ENCODE results near the gene NXPE1.
"Not testable (repeated sequence)": the region's sequence is repeated elsewhere in the genome, so short reads cannot be mapped to it uniquely, and the experiment has no call there.

NXPE1 gene

DNA sequence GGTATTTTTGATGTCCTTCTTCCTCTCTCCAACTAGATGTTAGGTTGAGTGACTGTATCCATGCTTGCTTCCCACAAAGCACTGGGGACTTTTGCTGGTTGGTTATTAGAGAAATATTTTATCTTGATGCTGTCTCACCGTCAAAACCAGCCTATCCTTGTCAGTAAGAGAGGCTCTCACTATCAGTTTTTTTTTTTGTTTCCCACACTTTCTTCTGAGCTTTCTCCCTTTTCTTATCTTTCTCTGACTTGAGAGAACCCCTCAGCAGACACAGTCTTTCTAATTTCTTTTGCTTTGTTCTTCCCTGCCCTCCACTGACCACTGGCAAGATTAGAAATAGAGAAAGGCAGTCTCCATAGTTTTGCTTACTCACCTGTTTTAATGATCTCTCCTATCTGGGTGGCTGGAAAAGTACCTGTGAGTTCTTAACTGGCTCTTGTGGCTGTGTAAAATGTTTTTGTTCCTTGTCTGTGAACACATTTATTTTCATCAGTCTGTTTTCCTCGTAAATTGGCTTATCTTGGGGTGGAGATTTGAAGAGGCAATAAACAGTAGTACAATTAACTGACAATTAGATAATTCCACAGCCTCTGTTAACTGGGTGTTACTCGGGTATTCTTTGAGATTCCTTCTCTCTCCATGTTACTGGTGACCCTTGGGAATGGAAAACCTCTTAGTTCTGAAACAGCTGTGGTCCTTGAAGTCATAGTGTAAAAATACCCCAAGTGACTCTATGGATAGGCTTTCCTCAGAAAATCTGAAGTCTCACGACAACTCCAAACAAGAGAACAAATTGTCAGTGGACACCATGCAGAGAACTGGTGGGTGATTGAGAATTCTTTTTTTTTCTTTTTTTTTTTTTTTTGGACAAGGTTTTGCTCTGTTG is at the start of gene NXPE1:
TSS of gene NXPE1 (minus strand) at position 457 of the 886 bp plus-strand sequence. CDS start 8,680 bp downstream, outside the sequence.
- no peak for DNase-seq (ENCODE audit: low read depth in 2 of 2)

DNA sequence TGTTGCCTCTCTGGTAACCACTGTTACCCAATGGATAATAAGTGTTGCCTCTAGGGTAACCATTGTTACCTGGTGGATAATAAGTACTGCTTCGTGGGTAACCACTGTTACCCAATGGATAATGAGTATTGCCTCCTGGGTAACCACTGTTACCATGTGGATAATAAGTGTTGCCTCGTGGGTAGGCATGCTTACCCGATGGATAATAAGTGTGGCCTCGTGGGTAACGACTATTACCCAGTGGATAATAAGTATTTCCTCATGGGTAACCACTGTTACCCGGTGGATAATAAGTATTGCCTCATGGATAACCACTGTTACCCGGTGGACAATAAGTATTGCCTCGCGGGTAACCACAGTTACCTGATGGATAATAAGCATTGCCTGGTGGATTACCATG is 49.7 kb upstream of the NXPE1 start:
- DNase-seq (ENCODE audit: low read depth in 2 of 2), result no peak

DNA sequence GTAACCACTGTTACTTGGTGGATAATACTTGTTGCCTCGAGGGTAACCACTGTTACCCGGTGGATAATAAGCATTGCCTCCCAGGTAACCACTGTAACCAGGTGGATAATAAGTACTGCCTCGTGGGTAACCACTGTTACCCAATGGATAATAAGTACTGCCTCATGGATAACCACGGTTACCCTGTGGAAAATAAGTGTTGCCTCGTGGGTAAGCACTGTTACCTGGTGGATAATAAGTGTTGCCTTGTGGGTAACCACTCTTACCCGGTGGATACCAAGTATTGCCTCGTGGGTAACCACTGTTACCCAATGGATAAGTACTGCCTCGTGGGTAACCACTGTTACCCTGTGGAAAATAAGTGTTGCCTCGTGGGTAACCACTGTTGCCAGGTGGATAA is 48.9 kb upstream of the NXPE1 start:
- not testable (repeated sequence) for DNase-seq (ENCODE audit: low read depth in 2 of 2)

DNA sequence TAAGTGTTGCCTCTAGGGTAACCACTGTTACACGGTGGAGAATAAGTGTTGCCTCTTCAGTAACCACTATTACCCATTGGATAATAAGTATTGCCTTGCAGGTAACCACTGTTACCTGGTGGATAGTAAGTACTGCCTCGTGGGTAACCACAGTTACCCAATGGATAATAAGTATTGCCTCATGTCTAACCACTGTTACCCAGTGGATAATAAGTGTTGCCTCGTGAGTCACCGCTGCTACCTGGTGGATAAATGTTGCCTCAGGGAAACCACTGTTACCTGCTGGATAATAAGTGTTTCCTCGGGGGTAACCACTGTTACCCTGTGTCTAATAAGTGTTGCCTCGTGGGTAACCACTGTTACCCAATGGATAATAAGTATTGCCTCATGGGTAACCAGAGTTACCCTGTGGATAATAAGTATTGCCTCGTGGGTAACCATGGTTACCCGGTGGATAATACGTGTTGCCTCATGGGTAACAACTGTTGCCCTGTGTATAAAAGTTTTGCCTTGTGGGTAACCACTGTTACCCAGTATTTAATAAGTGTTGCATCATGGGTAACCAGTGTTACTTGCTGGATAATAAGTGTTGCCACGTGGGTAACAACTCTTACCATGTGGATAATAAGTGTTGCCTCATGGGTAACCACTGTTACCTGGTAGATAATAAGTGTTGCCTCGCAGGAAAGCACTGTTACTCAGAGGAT is 48.2 kb upstream of the NXPE1 start:
- DNase-seq (ENCODE audit: low read depth in 2 of 2), result no peak

DNA sequence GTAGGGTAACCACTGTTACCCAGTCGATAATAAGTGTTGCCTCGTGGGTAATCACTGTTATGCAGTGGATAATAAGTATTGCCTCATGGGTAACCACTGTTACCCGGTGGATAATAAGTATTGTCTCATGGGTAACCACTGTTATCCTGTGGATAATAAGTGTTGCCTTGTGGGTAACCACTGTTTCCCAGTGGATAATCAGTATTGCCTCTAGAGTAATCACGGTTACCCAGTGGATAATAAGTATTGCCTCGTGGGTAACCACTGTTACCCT is 47.1 kb upstream of the NXPE1 start:
- DNase-seq (ENCODE audit: low read depth in 2 of 2), result not testable (repeated sequence)

DNA sequence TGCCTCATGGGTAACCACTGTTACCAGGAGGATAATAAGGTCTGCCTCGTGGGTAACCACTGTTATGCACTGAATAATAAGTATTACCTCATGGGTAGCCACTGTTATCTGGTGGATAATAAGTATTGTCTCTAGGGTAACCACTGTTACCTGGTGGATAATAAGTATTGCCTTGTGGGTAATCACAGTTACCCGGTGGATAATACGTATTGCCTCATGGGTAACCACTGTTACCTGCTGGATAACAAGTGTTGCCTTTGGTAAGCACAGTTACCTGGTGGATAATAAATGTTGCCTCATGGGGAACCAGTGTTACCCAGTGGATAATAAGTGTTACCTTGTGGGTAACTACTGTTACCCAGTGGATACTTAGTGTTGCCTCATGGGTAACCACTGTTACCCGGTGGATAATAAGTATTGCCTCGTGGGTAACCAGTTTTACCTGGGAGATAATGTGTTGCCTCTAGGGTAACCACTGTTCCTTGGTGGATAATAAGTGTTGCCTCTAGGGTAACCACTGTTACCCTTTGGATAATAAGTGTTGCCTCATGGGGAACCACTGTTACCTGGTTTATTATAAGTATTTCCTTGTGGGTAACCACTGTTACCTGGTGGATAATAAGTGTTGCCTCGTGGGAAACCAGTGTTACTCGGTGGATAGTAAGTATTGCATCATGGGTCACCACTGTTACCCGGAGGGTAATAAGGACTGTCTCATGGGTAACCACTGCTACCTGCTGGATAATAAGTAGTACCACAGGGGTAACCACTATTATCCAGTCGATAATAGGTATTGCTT is 46.5 kb upstream of the NXPE1 start:
- DNase-seq (ENCODE audit: low read depth in 2 of 2), result no peak

DNA sequence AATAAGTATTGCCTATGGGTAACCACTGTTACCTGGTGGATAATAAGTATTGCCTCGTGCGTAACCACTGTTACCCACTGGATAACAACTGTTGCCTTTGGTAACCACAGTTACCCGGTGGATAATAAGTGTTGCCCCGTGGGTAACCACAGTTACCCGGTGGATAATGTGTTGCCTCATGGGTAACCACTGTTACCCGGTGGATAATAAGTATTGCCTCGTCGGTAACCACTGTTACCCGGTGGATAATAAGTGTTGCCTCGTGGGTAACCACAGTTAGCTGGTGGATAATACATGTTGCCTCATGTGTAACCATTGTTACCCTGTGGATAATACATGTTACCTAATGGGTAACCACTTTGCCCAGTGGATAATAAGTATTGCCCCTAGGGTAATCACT is 45.7 kb upstream of the NXPE1 start:
- no peak for DNase-seq (ENCODE audit: low read depth in 2 of 2)

DNA sequence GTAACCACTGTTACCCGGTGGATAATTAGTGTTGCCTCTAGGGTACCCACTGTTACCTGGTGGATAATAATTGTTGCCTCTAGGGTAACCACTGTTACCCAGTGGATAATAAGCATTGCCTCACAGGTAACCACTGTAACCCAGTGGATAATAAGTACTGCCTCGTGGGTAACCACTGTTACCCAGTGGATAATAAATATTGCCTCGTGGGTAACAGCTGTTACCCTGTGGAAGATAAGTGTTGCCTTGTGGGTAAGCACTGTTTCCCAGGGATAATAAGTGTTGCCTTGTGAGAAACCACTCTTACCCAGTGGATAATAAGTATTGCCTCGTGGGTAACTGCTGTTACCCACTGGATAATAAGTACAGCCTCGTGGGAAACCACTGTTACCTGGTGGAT is 45.2 kb upstream of the NXPE1 start:
- DNase-seq (ENCODE audit: low read depth in 2 of 2), result no peak

DNA sequence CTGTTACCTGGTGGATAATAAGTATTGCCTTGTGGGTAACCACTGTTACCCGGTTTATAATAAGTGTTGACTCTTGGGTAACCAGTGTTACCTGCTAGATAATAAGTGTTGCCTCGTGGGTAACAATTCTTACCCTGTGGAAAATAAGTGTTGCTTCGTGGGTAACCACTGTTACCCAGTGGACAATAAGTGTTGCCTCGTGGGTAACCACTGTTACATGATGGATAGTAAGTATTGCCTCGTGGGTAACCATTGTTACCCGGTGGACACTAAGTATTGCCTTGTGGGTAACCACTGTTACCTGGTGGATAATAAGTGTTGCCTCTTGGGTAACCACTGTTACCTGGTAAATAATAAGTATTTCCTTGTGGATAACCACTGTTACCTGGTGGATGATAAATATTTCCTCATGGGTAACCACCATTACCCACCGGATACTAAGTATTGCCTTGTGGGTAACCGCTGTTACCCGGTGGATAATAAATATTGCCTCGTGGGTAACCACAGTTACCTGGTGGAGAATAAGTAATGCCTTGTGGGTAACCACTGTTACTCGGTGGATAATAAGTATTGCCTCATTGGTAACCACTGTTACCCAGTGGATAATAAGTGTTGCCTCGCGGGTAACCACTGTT is 44.6 kb upstream of the NXPE1 start:
- DNase-seq (ENCODE audit: low read depth in 2 of 2), result no peak

DNA sequence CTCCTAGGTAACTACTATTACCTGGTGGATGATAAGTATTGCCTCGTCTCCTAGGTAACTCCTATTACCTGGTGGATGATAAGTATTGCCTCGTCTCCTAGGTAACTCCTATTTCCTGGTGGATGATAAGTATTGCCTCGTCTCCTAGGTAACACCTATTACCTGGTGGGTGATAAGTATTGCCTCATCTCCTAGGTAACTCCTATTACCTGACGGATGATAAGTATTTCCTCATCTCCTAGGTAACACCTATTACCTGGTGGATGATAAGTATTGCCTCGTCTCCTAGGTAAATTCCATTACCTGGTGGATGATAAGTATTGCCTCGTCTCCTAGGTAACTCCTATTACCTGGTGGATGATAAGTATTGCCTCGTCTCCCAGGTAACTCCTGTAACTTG is 43.5 kb upstream of the NXPE1 start:
- DNase-seq (ENCODE audit: low read depth in 2 of 2), result not testable (repeated sequence)

DNA sequence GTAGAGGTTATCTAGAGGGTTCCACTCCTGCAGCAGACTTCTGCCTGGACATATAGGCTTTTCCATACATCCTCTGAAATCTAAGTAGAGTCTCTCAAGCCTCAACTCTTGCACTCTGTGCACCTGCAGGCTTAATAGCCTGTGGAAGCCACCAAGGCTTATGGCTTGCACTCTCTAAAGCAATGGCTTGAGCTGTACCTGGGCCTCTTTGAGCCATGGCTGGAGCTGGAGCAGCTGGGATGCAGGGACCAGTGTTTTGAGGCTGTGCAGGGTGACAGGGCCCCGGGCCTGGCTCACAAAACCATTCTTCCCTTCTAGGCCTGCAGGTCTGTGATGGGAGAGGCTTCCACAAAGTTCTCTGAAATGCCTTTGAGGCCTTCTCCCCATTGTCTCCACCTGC is 38.8 kb upstream of the NXPE1 start:
- DNase-seq (ENCODE audit: low read depth in 2 of 2), result no peak

DNA sequence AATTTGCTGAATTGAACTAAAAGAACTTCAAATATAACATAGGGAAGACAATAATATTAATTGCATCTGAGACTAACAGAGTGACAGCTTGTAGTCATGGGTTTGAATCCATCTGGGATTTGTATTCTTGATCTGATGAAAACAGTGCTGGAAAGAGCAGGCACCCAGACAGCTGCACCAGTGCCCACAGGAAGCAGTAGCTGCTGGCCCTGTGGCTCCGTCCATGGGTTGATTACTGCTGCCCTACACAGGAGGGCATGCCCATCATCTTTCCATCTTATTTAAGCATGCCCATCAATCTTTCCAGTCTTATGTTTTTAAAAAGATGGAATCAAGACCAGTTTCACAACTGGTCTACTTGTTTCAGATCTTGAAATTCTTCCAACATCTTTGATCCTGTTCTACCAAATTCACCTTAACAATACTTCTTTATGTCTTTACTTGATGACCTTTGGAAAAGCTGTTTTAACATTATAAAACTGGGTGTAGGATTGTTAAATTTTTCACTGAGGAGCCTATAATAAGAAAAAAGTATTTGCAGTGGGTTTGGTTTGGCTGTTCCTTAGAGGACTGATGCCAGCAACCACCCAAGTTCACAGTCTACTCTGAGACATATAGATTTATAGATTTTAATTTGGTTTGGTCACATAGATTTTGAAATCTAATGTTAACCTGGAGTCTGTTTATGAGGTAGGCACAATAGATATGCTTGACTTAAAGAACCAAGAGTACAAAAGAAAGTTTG is 36.7 kb upstream of the NXPE1 start:
- no peak for DNase-seq (ENCODE audit: low read depth in 2 of 2)

DNA sequence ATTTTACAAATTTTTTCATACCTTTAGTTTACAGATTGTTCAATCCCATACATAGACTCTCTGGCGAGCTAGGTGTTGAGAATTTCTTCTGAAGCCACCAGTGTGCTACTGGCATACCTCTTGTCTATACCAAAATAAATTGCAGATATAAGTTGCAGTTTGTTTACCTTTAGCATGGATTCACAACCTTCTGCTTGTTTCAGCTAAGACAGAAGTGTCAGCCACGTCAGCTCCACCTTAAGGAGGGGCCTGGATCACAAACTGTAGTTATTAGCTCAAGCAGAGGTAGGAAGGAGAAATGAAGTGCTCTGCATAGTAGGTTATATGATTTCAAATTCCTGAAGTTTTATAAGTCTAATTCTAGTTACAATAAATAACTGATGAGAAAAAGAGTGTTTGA is 35.9 kb upstream of the NXPE1 start, which contains the start of gene NXPE4:
TSS of gene NXPE4 (minus strand) at position 216 of the 400 bp plus-strand sequence. CDS start 1,027 bp downstream, outside the sequence.
- no peak for DNase-seq (ENCODE audit: low read depth in 2 of 2)

DNA sequence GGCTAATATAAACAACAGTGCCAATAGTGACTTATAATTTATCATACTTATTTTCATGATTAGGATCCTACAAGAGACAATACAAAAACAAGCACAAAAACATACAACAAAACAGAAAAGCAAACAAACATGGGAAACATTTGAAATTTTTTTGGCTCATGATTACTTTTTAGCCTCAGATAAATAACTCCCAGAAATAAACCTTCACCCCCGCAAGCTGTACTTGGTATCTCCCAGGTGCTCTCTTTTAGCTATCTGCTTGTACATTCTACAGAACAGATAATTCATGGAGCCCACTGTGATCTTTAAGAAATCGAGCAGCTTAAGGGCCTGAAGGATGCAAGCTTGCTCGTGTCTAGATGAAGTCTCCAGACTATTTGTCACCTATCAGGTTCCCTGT is 35.0 kb upstream of the NXPE1 start:
- DNase-seq (ENCODE audit: low read depth in 2 of 2), result no peak

DNA sequence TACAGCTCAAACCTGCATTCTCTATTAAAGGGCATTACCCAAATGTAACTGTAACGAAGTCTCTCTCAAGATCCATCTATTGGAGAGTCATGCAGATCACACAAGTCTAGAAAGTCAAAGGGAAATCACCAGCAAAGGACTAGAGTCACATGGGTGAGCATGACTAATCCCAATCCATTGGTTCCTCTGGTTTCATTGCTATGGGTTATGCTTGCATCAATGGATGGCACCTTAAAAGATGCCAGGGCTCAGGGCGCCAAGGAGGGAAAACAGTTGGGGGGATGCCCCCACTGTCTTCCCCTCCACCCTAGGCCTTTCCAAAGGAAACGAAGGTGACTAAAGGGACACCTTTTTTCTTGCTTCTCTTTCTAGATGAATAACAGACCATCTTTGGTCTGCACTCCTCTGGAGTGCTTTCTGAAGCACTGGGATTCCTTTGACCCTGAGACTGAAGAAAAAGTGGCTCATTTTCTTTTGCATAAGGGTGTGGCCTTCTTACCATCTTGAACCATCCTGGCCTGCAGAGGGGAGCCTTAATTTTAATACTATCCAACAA is 27.8 kb upstream of the NXPE1 start:
- no peak for DNase-seq (ENCODE audit: low read depth in 2 of 2)

DNA sequence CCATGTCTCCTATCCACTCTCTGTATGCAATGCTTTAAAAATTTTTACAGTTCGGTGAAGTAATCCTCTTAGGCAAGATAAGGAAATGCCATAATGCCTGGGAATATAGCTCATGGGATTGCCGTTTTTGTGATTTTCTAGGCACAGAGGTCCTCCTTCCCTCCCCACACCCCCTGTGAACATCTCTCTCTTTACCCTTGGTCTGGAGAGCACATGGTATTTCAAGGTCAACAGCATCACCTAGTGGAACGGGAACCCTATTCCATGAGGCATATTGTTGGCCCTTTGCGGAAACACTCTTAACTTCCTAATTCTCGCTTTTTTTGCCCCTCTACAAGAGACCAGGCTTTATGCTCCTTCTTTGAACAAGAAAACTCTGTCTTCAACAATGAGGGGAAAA is 27.1 kb upstream of the NXPE1 start:
- DNase-seq (ENCODE audit: low read depth in 2 of 2), result no peak

DNA sequence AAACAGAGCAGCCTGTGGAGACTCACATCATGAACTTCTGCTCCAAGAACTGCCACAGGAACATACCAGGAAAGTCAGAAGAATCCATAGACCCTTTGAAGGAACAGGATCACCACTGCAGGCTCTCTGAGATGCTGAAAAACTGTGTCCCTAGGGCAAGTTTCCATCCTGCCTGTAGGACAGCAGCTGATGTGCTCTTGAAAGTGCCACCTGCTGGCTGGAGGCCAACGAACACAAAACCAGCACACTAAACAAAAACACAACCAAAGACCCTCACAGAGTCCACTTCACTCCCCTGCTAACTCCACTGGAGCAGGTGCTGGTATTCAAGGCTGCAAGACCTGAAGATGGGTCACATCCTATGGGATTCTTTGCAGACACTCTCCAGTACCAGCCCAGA is 12.0 kb upstream of the NXPE1 start:
- no peak for DNase-seq (ENCODE audit: low read depth in 2 of 2)

DNA sequence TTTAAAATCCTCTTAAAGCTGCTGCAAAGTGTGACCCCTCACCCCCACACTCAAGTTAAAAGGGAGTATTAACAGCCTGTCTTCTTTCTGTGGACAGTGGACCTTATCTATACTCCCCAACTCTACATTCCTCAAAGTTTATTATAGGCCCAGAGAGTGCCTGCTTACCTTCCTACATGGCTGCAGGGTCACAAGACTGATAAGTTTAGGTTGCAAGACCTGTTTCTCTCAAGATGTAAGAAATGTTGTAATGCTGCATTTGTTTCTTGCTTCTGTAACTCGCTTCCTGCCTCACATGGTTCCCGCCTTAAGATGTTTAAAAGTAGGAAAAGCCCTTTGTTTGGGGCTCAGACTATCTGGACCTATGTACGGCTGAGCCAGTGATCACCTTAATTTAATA is 10.1 kb upstream of the NXPE1 start:
- no peak for DNase-seq (ENCODE audit: low read depth in 2 of 2)

DNA sequence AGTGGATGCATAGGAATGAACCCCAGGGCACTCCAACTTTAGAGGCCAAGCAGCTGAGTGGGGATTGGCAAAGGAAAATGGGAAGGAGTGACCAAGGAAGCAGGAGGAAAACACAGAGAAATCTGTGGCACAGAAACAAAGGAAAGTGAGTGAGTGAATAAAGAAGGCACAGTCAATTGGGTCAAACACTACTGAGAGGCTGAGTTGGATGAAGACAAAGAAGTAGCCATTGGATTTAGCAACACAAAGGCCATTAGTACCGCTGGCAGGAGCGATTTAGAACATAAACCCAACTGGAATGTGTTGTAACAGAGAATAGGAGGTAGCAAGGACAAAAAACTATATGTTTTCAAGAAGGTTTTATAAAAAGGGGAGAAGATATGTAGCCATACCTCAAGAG is 6.6 kb upstream of the NXPE1 start:
- DNase-seq (ENCODE audit: low read depth in 2 of 2), result no peak

DNA sequence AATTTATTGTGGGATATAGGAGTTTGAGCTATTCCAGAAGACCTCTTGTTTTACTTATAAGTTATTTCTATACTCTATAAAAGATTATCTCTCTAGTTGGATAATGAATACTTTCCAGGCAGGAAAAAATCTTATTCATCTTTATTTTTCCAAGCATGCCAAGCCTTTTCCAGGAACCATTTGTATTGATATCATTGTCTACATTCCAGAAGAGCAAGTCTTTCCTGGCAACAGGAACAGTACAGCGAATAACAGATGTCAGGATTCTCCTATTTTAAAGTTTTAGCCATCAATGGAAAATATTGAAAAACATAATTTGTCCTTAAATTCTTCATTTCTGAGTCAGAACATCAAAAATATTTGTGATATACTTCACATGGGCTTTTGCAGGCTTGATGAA is 5.2 kb upstream of the NXPE1 start:
- DNase-seq (ENCODE audit: low read depth in 2 of 2), result peak in 1 of 2 experiments; percentile 20

DNA sequence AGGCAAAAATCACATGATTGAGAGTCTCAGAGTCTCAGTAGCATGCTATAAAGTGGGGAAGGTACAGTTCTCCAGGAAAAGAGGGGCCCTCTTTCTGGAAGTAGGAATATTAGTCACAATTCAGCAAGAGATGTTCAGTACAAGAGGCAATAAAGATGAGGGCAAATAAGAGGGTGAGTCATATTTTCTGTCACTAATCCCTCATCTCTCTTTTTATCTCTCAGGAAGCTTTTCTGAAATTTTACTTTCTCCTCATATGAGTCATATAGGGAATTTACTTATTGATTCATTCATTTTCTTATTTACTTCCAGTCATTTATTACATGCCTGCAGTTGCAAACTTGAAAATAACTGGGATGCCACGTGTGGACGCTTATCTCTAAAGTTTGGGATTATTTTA is 3.4 kb upstream of the NXPE1 start:
- peak; percentile 29 to 36 for DNase-seq (ENCODE audit: low read depth in 2 of 2)

Data from fibroblast of skin of left quadriceps (primary cell).